B cell (primary cell): ENCODE data around the gene NUAK2. TPM values are rescaled to one million over a fixed set of nuclear protein-coding genes. Genes with fewer than 3 reads are reported as not detected.

ENCODE experiments used
- ATAC-seq: fragments of 200-7000 bp; cut with Tn5 transposase; one replicate; pipeline ENCODE4 v1.10.0; 2021; ENCODE audit warnings: low read depth, mild to moderate bottlenecking, moderate number of reproducible peaks, moderate library complexity
- CTCF ChIA-PET: fragments of 350-600 bp; sonication (Branson Sonifier 250); formaldehyde crosslinking; loops from one replicate; lab custom pipeline; 2021; ENCODE audit warnings: antibody characterized with exemption, inconsistent platforms; lab: Charles Lee
- POLR2A ChIA-PET: fragments of 350-600 bp; sonication (Branson Sonifier 250); formaldehyde crosslinking; loops from one replicate; lab custom pipeline; 2021; ENCODE audit warnings: antibody characterized with exemption; lab: Charles Lee
- DNase-seq: peaks from one replicate; pipeline ENCODE4 v3.0.0; 2013
- H2AFZ ChIP-seq: 2 replicates; pipeline ENCODE4 v1.6.1; 2012; ENCODE audit warnings: mild to moderate bottlenecking, low read depth, low read length; ENCODE audit not compliant: insufficient read depth, poor library complexity, severe bottlenecking
- H3K27ac ChIP-seq, 2 donors: 1 replicate in 1 of 2; 2 replicates in 1 of 2; pipeline ENCODE4 v1.5.1; 2012 to 2013; ENCODE audit warnings: low read length in 2 of 2, mild to moderate bottlenecking in 2 of 2, moderate library complexity in 1 of 2
- H3K27me3 ChIP-seq, 4 experiments: fragments of 200-600 bp in 1 of 4; sonication (generic) in 1 of 4; replicated peaks in 1 of 4; 1 replicate in 2 of 4; 2 replicates in 2 of 4; pipeline versions ENCODE4 v1.6.1 to v1.7.0; 2013 to 2016; ENCODE audit warnings: low read length in 3 of 4, mild to moderate bottlenecking in 2 of 4, mixed read lengths in 1 of 4, moderate library complexity in 1 of 4; ENCODE audit not compliant: insufficient read depth in 4 of 4, control insufficient read depth in 3 of 4; ENCODE audit errors: control extremely low read depth in 1 of 4
- H3K36me3 ChIP-seq, 2 experiments: replicated peaks in 1 of 2; 1 replicate in 1 of 2; 2 replicates in 1 of 2; pipeline versions ENCODE4 v1.6.1 to v1.7.1; 2013; ENCODE audit warnings: low read length in 1 of 2; ENCODE audit not compliant: insufficient read depth in 2 of 2, control insufficient read depth in 1 of 2; ENCODE audit errors: control extremely low read depth in 1 of 2, extremely low read depth in 1 of 2
- H3K4me1 ChIP-seq, 2 donors: fragments of 200-600 bp in 1 of 2; sonication (generic) in 1 of 2; 1 replicate in 1 of 2; 2 replicates in 1 of 2; pipeline versions ENCODE4 v1.5.1 to v1.6.1; 2013 to 2017; ENCODE audit warnings: low read length in 2 of 2; ENCODE audit not compliant: control insufficient read depth in 2 of 2, insufficient read depth in 2 of 2
- H3K4me2 ChIP-seq: replicated peaks from 2 replicates; pipeline ENCODE3; 2012; ENCODE audit warnings: mild to moderate bottlenecking, low read depth, low read length; ENCODE audit not compliant: poor library complexity, severe bottlenecking
- H3K4me3 ChIP-seq, 5 experiments: fragments of 200-600 bp in 1 of 5; sonication (generic) in 1 of 5; 1 replicate in 3 of 5; 2 replicates in 2 of 5; pipeline versions ENCODE4 v1.5.1 to v1.7.0; 2011 to 2016; ENCODE audit warnings: low read length in 4 of 5, mild to moderate bottlenecking in 4 of 5, low read depth in 2 of 5, control low read depth in 1 of 5, moderate library complexity in 1 of 5; ENCODE audit not compliant: insufficient read depth in 1 of 5; ENCODE audit errors: control extremely low read depth in 1 of 5, extremely low read depth in 1 of 5
- H3K79me2 ChIP-seq: fragments of 200-600 bp; sonication (generic); one replicate; pipeline ENCODE4 v1.6.0; 2016; ENCODE audit warnings: low read length; ENCODE audit not compliant: control insufficient read depth, insufficient read depth
- H3K9ac ChIP-seq: fragments of 200-600 bp; sonication (generic); 2 replicates; pipeline ENCODE4 v1.6.1; 2017; ENCODE audit warnings: mild to moderate bottlenecking, low read length, moderate library complexity
- H3K9me3 ChIP-seq, 3 donors: one replicate each; pipeline versions ENCODE4 v1.6.1 to v1.7.1; 2013; ENCODE audit warnings: low read length in 2 of 3; ENCODE audit not compliant: control insufficient read depth in 2 of 3, insufficient read depth in 1 of 3; ENCODE audit errors: control extremely low read depth in 1 of 3
- H4K20me1 ChIP-seq: 2 replicates; pipeline ENCODE4 v1.6.0; 2012; ENCODE audit warnings: mild to moderate bottlenecking, low read length; ENCODE audit not compliant: insufficient read depth, control insufficient read depth, poor library complexity, severe bottlenecking
- H3K27ac Mint-ChIP-seq: one replicate; pipeline ENCODE4 v1.8.0; 2021; ENCODE audit warnings: mixed read lengths
- H3K27me3 Mint-ChIP-seq: one replicate; pipeline ENCODE4 v1.8.0; 2021; ENCODE audit warnings: mixed read lengths
- H3K4me1 Mint-ChIP-seq: one replicate; pipeline ENCODE4 v1.8.0; 2021; ENCODE audit warnings: mixed read lengths
- H3K4me3 Mint-ChIP-seq: one replicate; pipeline ENCODE4 v1.8.0; 2021; ENCODE audit warnings: mixed read lengths
- H3K9me3 Mint-ChIP-seq: one replicate; pipeline ENCODE4 v1.8.0; 2022; ENCODE audit warnings: mixed read lengths; ENCODE audit not compliant: insufficient read depth
- EZH2 ChIP-seq: IDR thresholded peaks from 2 replicates; pipeline ENCODE4 v1.6.1; 2012; ENCODE audit warnings: borderline replicate concordance, low read depth, mild to moderate bottlenecking, moderate library complexity, low read length; ENCODE audit not compliant: insufficient read depth, poor library complexity, severe bottlenecking
- WGBS: methylation state at CpG from one replicate; pipeline ENCODE4 v1.1.5; 2013; ENCODE audit warnings: missing lambda C conversion rate; ENCODE audit not compliant: insufficient coverage; 5-methylcytosine and 5-hydroxymethylcytosine counted together
- intact Hi-C: fragments of 100-400 bp; cut with micrococcal nuclease; formaldehyde crosslinking; loops from one replicate; pipeline ENCODE4 v1.10.0; 2022
- polyA plus RNA-seq: library from polyadenylated mRNA; depleted of rRNA; stranded (reverse); fragments of >200 nt; gene quantifications from 2 replicates; pipeline ENCODE4 v1.2.3, GENCODE V29; 2012
- total RNA-seq, 2 donors: library from RNA; stranded (reverse); fragments of 120-200 nt in 1 of 2; gene quantifications; 1 replicate in 1 of 2; 2 replicates in 1 of 2; pipeline versions ENCODE4 v1.2.3 to v1.2.4, GENCODE V29; 2013 to 2022
- TF ChIP-seq, protein P1 (sequence below): fragments of 200-600 bp; IDR thresholded peaks from one replicate; pipeline ENCODE4 v1.8.0; 2022; ENCODE audit warnings: antibody characterized with exemption, mild to moderate bottlenecking

NUAK2 gene
- total and polyA plus RNA-seq, 2 donors (not counting 1 experiment from before 2014, with no cell fraction given) = 37.9 to 102 TPM

- ChIA-PET CTCF (interaction anchor here (0.6 to 3.2 kb wide), 3 partner anchors 72 to 456 kb away, joined by 3 to 9 read pairs (median 5); no protein-coding TSS in a partner anchor), POLR2A (no interaction called here)
- intact Hi-C loops = no loop called here
- Mint-ChIP-seq H3K4me1 (peaks cover 2% of the 10 kb centered on the region), H3K9me3 (no peaks in the 10 kb centered on the region), H3K27me3 (peaks cover 5% of the 10 kb centered on the region), H3K4me3 (no peak overlapping the region), H3K27ac (no peak overlapping the region)
- Histone ChIP-seq H2AFZ (no peak overlapping the region), H4K20me1 (no peaks in the 10 kb centered on the region), H3K9ac (no peak overlapping the region), H3K79me2 (no peaks in the 10 kb centered on the region), H3K27ac (no peak overlapping the region), H3K4me1 (no peaks in the 10 kb centered on the region), H3K36me3 (no peaks in the 10 kb centered on the region), H3K27me3 (peaks cover 0 to 18% (median 5%) of the 10 kb centered on the region in 4 experiments), H3K4me3 (no peak overlapping the region), H3K9me3 (no peaks in the 10 kb centered on the region), H3K4me2 (no peak overlapping the region)
- DNase-seq (no peak), ATAC-seq (no peak)
- TF ChIP-seq EZH2 = no peak
- TF ChIP-seq, protein P1, sequence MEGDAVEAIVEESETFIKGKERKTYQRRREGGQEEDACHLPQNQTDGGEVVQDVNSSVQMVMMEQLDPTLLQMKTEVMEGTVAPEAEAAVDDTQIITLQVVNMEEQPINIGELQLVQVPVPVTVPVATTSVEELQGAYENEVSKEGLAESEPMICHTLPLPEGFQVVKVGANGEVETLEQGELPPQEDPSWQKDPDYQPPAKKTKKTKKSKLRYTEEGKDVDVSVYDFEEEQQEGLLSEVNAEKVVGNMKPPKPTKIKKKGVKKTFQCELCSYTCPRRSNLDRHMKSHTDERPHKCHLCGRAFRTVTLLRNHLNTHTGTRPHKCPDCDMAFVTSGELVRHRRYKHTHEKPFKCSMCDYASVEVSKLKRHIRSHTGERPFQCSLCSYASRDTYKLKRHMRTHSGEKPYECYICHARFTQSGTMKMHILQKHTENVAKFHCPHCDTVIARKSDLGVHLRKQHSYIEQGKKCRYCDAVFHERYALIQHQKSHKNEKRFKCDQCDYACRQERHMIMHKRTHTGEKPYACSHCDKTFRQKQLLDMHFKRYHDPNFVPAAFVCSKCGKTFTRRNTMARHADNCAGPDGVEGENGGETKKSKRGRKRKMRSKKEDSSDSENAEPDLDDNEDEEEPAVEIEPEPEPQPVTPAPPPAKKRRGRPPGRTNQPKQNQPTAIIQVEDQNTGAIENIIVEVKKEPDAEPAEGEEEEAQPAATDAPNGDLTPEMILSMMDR = no peak
- WGBS = 27% methylated on average over 1 of the region's 2 CpGs
These were observed 57.9 kb downstream of the NUAK2 start for GRCh38 chr1:205263580-205264190.

GRCh38 chr1:205262731-205263171 lies 58.8 kb downstream of the NUAK2 start:
- Histone ChIP-seq H3K79me2 (no peaks in the 10 kb centered on the region), H3K27me3 (peaks cover 0 to 18% (median 5%) of the 10 kb centered on the region in 4 experiments), H3K36me3 (no peaks in the 10 kb centered on the region), H3K27ac (no peak overlapping the region), H3K4me2 (no peak overlapping the region), H3K4me3 (no peak overlapping the region), H3K9ac (no peak overlapping the region), H2AFZ (no peak overlapping the region), H3K9me3 (no peaks in the 10 kb centered on the region), H4K20me1 (no peaks in the 10 kb centered on the region), H3K4me1 (no peaks in the 10 kb centered on the region)
- peaks cover 5% of the 10 kb centered on the region for H3K27me3 Mint-ChIP-seq
- peaks cover 2% of the 10 kb centered on the region for H3K4me1 Mint-ChIP-seq
- DNase-seq (no peak), ATAC-seq (no peak)
- no peak overlapping the region for H3K4me3 Mint-ChIP-seq
- H3K27ac Mint-ChIP-seq = no peak overlapping the region
- CTCF ChIA-PET = interaction anchor here (1.2 to 3.2 kb wide), 5 partner anchors 11 to 274 kb away, joined by 3 to 9 read pairs (median 5); no protein-coding TSS in a partner anchor
- no peaks in the 10 kb centered on the region for H3K9me3 Mint-ChIP-seq
- no peak for TF ChIP-seq EZH2
- TF ChIP-seq, protein P1 = no peak
- POLR2A ChIA-PET = no interaction called here
- WGBS = 17% methylated on average over 1 of the region's 8 CpGs
- intact Hi-C loops = no loop called here
